ENCODE data around the gene BLM. TPM values are rescaled to one million over a fixed set of nuclear protein-coding genes. Genes with fewer than 3 reads are reported as not detected.
A peak's percentile ranks its signal among the peaks of the same experiment; 100 is the strongest.

Gene BLM
- polyA plus RNA-seq, 2 of the 4 experiments (the other 2 are of a cell fraction), result 10.5 to 15.2 TPM

DNA sequence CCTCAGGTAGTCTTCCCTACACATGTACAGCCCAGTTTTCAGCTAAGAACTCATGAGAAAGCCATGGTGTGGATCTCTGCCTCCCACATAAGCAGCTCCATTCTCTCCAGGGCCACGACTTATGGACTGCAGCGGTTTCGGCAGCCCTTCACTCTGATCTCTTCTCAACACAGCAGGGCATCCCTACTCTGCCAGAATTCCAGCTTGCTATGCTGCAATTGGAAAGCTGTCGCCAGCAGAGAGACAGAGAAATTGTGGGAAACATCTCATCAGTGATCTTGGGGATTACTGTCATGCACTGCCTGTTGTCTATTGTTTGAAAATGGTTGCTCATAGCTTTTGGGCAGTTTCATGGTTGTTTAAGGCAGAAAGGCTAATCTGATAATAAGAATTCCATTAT lies 11.9 kb upstream of the BLM start (continued):
- no peak for TF ChIP-seq FOSL2 (IDR thresholded peaks at IDR 0.05)
- no peak for TF ChIP-seq FOSL2 (CRISPR knock-in tag; IDR thresholded peaks at IDR 0.05)
- no peak for TF ChIP-seq CBX8 (IDR thresholded peaks at IDR 0.05)
- TF ChIP-seq KDM5A (IDR thresholded peaks at IDR 0.05), result no peak
- TF ChIP-seq, protein P1, sequence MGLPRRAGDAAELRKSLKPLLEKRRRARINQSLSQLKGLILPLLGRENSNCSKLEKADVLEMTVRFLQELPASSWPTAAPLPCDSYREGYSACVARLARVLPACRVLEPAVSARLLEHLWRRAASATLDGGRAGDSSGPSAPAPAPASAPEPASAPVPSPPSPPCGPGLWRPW (IDR thresholded peaks at IDR 0.05), result no peak

DNA sequence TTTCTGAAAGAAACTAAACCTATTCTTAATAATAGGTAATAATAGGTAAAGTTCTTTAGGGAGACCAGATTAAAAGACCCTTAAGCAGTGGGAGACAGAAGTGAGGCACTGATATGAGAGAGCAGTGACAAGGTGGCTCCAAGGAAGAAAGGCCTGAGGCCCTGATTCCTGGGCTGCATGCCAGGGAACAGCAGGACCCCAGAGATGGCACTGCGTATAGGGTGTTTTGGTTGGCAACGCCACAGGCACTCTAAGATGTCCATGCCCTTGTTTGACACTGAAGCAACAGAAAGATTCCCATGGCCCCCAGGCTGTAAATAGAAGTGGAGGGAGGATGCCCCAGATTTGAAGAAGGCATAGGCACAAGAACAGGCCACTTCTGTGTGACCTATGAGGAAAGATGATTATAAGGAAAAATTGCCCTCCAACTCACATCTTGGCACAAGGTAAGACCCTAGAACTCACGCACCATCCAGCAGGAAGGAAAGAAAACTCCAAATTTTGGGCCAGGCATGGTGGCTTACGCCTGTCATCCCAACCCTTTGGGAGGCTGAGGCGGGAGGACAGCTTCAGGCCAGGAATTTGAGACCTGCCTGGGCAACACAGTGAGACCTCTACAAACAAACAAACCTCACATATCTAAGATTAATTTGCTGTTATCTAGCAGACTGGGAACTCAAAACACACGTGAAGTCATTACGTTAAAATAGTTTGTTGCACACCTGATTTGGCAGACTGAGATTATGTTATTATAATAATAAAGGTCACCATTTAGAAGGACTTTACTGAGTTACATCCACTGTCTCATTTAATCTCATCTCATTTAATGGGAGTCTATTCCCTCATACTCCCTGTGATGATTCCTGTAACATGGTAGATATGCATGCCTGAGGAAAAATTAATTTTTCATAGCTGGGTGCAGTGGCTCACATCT lies 10.5 kb upstream of the BLM start:
- no peak for TF ChIP-seq NFE2L2 (conservative IDR thresholded peaks at IDR 0.05; ENCODE audit: low read length)
- no peak for TF ChIP-seq JUNB (IDR thresholded peaks at IDR 0.05)
- TF ChIP-seq ZFP36 (IDR thresholded peaks at IDR 0.05; ENCODE audit: borderline replicate concordance, partially characterized antibody), result no peak
- no peak for TF ChIP-seq FOSB (CRISPR knock-in tag; IDR thresholded peaks at IDR 0.05)
- TF ChIP-seq, protein P2, sequence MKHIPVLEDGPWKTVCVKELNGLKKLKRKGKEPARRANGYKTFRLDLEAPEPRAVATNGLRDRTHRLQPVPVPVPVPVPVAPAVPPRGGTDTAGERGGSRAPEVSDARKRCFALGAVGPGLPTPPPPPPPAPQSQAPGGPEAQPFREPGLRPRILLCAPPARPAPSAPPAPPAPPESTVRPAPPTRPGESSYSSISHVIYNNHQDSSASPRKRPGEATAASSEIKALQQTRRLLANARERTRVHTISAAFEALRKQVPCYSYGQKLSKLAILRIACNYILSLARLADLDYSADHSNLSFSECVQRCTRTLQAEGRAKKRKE (CRISPR knock-in tag; IDR thresholded peaks at IDR 0.05; ENCODE audit: low read depth), result no peak
- no peak for TF ChIP-seq BHLHE40 (IDR thresholded peaks at IDR 0.05; ENCODE audit: low read depth, low read length)
- no peak overlapping the region for H3K4me2 ChIP-seq
- POLR2A ChIA-PET, result no interaction called here
- H3K4me1 ChIP-seq, result no peaks in the 10 kb centered on the region
- no peak overlapping the region for H3K4me3 ChIP-seq
- CTCF ChIA-PET, result interaction anchor here (0.7 to 2.0 kb wide), 5 partner anchors 39 to 179 kb away, joined by 3 to 10 read pairs (median 4); no protein-coding TSS in a partner anchor
- H3K9me3 ChIP-seq, result no peaks in the 10 kb centered on the region
- H3K27ac ChIP-seq, result no peak overlapping the region
- FAIRE-seq (no peak), DNase-seq (ENCODE audit: low read depth in 1 of 2, low spot score in 1 of 2) (peak in 1 of 2 experiments; percentile 15), ATAC-seq (0 out of 6 replicates have a peak, but pooled peaks of 1 of the 2 experiments have one; percentile 23)
- 69% methylated on average over 7 of the region's 7 CpGs for WGBS (ENCODE audit: missing lambda C conversion rate)

DNA sequence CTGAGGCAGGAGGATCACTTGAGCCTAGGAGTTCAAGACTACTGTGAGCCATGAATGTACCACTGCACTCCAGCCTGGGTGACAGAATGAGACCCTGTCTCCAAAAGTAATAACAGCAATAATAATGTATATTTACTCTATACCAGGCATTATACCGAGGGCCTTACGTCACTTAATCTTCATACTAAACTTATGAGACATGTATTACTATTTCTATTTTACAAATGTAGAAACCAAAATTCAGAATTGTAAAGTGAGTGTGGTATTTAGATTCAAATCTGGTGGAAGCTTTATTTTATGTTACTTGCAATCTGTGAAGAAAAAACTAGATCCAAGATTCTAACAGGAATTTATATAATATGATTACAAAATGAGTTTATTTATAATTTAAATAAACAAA lies 9.7 kb upstream of the BLM start:
- Histone ChIP-seq H3K9me3 (no peaks in the 10 kb centered on the region), H3K27ac (no peak overlapping the region), H3K4me3 (no peak overlapping the region), H3K4me1 (no peaks in the 10 kb centered on the region), H3K4me2 (no peak overlapping the region)
- CTCF ChIA-PET, result interaction anchor here (0.6 to 1.7 kb wide), 4 partner anchors 42 to 225 kb away, joined by 3 to 8 read pairs (median 3); no protein-coding TSS in a partner anchor
- WGBS (ENCODE audit: missing lambda C conversion rate), result 85% methylated on average over 2 of the region's 2 CpGs
- DNase-seq (ENCODE audit: low read depth in 1 of 2, low spot score in 1 of 2), result no peak
- TF ChIP-seq KDM1A (IDR thresholded peaks at IDR 0.05; ENCODE audit: low read depth) (no peak), MAFK (IDR thresholded peaks at IDR 0.05; ENCODE audit: partially characterized antibody) (no peak), JUNB (IDR thresholded peaks at IDR 0.05) (no peak), CEBPB (IDR thresholded peaks at IDR 0.05) (no peak), ZC3H11A (IDR thresholded peaks at IDR 0.05) (no peak), CHD2 (IDR thresholded peaks at IDR 0.05; ENCODE audit: low read length, partially characterized antibody) (no peak), MAZ (IDR thresholded peaks at IDR 0.05; ENCODE audit: borderline replicate concordance, low read depth, low read length) (no peak), KDM5A (IDR thresholded peaks at IDR 0.05) (no peak), MYC (IDR thresholded peaks at IDR 0.05; ENCODE audit: borderline replicate concordance, low read length) (no peak), HOXA7 (CRISPR knock-in tag; IDR thresholded peaks at IDR 0.05) (no peak), CBX8 (IDR thresholded peaks at IDR 0.05) (no peak), RAD21 (conservative IDR thresholded peaks at IDR 0.05 in 1 of 2, IDR thresholded peaks at IDR 0.05 in 1 of 2) (no peak)
- TF ChIP-seq, protein P3, sequence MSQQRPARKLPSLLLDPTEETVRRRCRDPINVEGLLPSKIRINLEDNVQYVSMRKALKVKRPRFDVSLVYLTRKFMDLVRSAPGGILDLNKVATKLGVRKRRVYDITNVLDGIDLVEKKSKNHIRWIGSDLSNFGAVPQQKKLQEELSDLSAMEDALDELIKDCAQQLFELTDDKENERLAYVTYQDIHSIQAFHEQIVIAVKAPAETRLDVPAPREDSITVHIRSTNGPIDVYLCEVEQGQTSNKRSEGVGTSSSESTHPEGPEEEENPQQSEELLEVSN (IDR thresholded peaks at IDR 0.05; ENCODE audit: borderline replicate concordance, low read depth), result no peak
- TF ChIP-seq, protein P2 (CRISPR knock-in tag; IDR thresholded peaks at IDR 0.05; ENCODE audit: low read depth), result no peak
- POLR2A ChIA-PET, result no interaction called here
- no peak for FAIRE-seq
- ATAC-seq, result no peak
